ENCODE data around the gene UGT1A6. TPM values are rescaled to one million over a fixed set of nuclear protein-coding genes. Genes with fewer than 3 reads are reported as not detected.

Gene UGT1A6
- total RNA-seq, 1 experiment from 2014 or later, result not detected

- ChIA-PET CTCF (no interaction called here), POLR2A (no interaction called here)
- no peak for ATAC-seq
- DNase-seq (ENCODE audit: low spot score), result no peak
- peaks cover 7% of the 10 kb centered on the region for H3K4me1 Mint-ChIP-seq
- no peak overlapping the region for H3K27ac Mint-ChIP-seq
- peaks cover 12% of the 10 kb centered on the region; the same call in 1 of the 2 replicates for H3K27me3 Mint-ChIP-seq (ENCODE audit: low read depth)
- no peaks in the 10 kb centered on the region for H3K9me3 Mint-ChIP-seq
- no peak overlapping the region for H3K4me3 Mint-ChIP-seq
- H3K36me3 Mint-ChIP-seq, result no peaks in the 10 kb centered on the region
- TF ChIP-seq JAZF1 (CRISPR knock-in tag; IDR thresholded peaks at IDR 0.05) (no peak), ZNF121 (CRISPR knock-in tag; IDR thresholded peaks at IDR 0.05) (no peak), ZBTB43 (CRISPR knock-in tag; IDR thresholded peaks at IDR 0.05) (no peak), NR1H2 (CRISPR knock-in tag; IDR thresholded peaks at IDR 0.05) (no peak), TEAD1 (CRISPR knock-in tag; IDR thresholded peaks at IDR 0.05) (no peak), ZSCAN18 (CRISPR knock-in tag; IDR thresholded peaks at IDR 0.05) (no peak), MAX (CRISPR knock-in tag; IDR thresholded peaks at IDR 0.05) (no peak), ZNF425 (CRISPR knock-in tag; conservative IDR thresholded peaks at IDR 0.05) (no peak), TEAD4 (CRISPR knock-in tag; IDR thresholded peaks at IDR 0.05) (no peak), CREB1 (CRISPR knock-in tag; IDR thresholded peaks at IDR 0.05) (no peak), ZNF512 (CRISPR knock-in tag; IDR thresholded peaks at IDR 0.05; ENCODE audit: borderline replicate concordance) (no peak), ETV6 (CRISPR knock-in tag; IDR thresholded peaks at IDR 0.05) (no peak), AFF4 (CRISPR knock-in tag; IDR thresholded peaks at IDR 0.05; ENCODE audit: borderline replicate concordance) (no peak), ARID4B (CRISPR knock-in tag; IDR thresholded peaks at IDR 0.05; ENCODE audit: borderline replicate concordance) (no peak), OVOL2 (CRISPR knock-in tag; IDR thresholded peaks at IDR 0.05; ENCODE audit: borderline replicate concordance) (no peak), ZBTB21 (CRISPR knock-in tag; IDR thresholded peaks at IDR 0.05; ENCODE audit: borderline replicate concordance) (no peak), NFATC4 (CRISPR knock-in tag; IDR thresholded peaks at IDR 0.05) (no peak), CTCF (IDR thresholded peaks at IDR 0.05) (no peak)
These were observed 16.6 kb upstream of the UGT1A6 start for GRCh38 chr2:233676046-233676445.
